Coronary artery (tissue), 2 donors: ENCODE measurements around the gene KIN.
A peak's percentile ranks its signal among the peaks of the same experiment; 100 is the strongest.
"Not testable (repeated sequence)": the region's sequence is repeated elsewhere in the genome, so short reads cannot be mapped to it uniquely, and the experiment has no call there.

Experiments
- DNase-seq: peaks from one replicate; pipeline ENCODE4 v3.0.0-alpha.2; 2017; ENCODE audit warnings: low spot score
- H3K27ac ChIP-seq, 2 donors: fragments of 200-600 bp; sonication (generic); one replicate each; pipeline ENCODE4 v1.5.1; 2016 to 2019
- H3K4me3 ChIP-seq: fragments of 200-600 bp; sonication (generic); 2 replicates; pipeline ENCODE4 v1.5.1; 2016; ENCODE audit warnings: mild to moderate bottlenecking, moderate library complexity
- TF ChIP-seq, protein P1 (sequence below): fragments of 200-600 bp; sonication (generic); IDR thresholded peaks from one replicate; pipeline ENCODE4 v1.5.1; 2019; ENCODE audit warnings: antibody characterized with exemption

The KIN gene

DNA sequence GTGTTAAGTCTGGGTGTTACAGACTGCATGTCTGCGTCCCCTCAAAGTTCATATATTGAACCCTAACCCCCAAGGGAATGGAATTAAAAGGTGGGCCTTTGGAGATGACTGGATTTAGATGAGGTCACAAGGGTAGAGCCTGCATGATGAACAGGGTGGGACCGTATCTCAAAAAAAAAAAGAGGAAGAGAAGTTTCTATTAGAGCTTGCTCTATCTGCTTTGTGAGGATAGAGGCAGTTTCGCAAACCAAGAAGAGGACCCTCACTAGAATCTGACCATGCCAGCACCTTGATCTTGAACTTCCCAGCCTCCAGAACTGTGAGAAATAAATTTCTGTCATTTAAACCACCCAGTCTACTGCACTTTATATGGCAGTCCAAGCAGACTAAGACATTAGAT lies 1.4 kb downstream of the KIN start:
- Histone ChIP-seq H3K27ac (no peak overlapping the region), H3K4me3 (peak overlapping the region; percentile 86)
- TF ChIP-seq, protein P1, sequence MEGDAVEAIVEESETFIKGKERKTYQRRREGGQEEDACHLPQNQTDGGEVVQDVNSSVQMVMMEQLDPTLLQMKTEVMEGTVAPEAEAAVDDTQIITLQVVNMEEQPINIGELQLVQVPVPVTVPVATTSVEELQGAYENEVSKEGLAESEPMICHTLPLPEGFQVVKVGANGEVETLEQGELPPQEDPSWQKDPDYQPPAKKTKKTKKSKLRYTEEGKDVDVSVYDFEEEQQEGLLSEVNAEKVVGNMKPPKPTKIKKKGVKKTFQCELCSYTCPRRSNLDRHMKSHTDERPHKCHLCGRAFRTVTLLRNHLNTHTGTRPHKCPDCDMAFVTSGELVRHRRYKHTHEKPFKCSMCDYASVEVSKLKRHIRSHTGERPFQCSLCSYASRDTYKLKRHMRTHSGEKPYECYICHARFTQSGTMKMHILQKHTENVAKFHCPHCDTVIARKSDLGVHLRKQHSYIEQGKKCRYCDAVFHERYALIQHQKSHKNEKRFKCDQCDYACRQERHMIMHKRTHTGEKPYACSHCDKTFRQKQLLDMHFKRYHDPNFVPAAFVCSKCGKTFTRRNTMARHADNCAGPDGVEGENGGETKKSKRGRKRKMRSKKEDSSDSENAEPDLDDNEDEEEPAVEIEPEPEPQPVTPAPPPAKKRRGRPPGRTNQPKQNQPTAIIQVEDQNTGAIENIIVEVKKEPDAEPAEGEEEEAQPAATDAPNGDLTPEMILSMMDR: no peak
- no peak for DNase-seq

DNA sequence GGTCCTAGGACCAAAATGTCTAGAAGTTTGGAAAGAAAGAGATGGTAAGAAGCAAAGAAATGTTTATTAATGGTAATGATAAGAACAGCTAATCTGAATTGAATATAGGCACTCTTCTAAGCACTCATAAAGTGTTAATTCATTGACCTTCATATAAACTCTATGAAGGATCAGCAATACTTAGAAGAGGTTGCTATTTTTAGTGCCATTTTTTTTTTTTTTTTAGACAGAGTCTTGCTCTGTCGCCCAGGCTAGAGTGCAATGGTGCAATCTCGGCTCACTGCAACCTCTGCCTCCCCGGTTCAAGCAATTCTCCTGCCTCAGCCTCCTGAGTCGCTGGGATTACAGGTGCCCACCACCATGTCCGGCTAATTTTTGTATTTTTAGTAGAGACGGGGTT lies 5.6 kb downstream of the KIN start:
- not testable (repeated sequence) for DNase-seq, H3K27ac ChIP-seq, H3K4me3 ChIP-seq

DNA sequence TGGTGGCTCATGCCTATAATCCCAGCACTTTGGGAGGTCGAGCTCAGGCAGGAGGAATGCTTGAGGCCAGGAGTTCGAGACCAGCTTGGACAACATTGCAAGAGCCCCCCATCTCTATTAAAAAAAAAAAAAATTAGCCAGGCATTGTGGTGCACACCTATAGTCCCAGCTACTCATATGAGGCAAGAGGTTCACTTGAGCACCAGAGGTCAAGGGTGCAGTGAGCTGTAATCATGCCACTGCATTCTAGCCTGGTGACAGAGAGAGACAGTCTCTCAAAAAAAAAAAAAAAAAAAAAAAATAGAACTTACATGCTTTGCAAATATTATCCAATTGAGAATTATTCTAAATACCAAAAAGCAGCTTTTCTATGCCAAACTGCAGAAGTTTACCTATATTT lies 11.0 kb downstream of the KIN start:
- DNase-seq: no peak
- TF ChIP-seq, protein P1: no peak
- Histone ChIP-seq H3K4me3 (no peak overlapping the region), H3K27ac (no peak overlapping the region)

DNA sequence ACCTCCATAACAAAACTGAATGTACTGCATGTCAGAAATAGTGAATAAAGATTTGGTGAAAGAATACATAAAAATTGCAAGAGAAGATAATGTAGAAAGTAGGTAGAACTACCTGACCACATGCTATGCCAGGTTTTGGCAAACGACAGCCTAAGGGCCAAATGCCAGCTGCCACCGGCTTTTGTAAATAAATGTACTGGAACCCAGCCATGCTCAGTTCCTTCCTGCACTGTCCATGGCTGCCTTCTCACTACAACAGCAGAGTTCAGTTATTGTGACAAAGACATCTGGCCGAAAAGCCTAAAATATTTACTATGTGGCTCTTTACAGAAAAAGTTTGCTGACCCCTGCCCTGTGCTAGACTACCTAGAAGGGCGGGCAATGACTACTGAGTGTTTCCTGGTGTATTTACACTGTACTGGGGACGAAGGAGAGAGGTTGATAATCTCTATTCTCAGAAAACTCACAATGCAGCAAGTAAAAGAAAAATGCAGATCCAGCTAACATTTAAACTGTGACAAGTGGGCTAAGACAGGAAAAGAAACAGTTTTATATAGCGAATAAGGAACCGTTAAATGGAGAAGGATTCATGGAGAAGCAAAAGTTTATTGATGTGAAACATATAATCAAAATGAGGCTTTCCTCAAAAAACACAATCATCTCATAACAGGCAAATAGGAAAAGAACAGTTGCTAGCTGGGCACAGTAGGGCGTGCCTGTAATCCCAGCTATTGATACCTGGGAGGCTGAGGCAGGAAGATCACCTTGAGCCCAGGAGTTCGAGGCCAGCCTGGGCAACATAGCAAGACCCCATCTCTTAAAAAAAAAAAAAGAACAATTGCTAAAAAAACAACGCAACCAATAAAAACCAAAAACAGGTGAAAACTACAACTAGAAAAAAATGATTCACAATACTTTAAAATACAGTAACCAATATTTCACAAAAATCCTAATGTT lies 13.7 kb downstream of the KIN start:
- DNase-seq: no peak
- no peak overlapping the region for H3K4me3 ChIP-seq
- H3K27ac ChIP-seq: no peak overlapping the region
- TF ChIP-seq, protein P1: no peak

DNA sequence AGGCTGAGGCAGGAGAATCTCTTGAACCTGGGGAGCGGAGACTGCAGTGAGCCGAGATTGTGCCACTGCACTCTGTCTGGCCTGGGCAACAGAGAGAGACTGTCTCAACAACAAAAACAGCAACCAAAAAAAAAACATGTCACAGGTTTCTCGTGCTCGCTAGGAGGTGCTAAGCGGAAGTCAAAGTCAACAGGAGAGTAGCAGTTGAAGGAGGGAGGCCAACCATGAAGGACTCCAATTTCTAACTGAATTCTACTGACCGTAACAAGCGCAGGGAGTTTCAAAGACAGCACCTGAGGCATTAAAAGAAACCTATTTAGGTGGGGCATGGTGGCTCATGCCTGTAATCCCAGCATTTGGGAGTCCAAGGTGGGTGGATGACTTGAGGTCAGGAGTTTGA lies 19.4 kb downstream of the KIN start:
- no peak overlapping the region for H3K27ac ChIP-seq
- DNase-seq: no peak
- no peak overlapping the region for H3K4me3 ChIP-seq
- TF ChIP-seq, protein P1: no peak

DNA sequence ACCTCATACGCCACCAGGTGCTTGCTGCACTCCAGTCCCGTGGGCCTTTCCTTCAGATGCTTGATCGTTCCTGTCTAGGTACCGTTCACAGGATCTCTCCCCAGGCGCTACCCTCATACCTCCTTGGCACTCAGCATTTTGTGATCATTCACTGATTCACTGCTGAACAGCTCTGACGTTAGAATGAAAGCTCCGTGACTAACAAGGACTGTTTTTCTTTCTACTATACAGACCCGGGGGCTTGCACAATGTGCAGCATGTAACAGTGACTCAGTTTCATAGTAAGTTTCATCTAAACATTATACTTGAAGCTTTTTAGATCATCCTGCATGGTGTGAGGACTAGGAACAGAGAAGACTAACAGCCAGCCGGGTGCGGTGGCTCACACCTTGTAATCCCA lies 20.6 kb downstream of the KIN start:
- Histone ChIP-seq H3K27ac (no peak overlapping the region), H3K4me3 (no peak overlapping the region)
- no peak for DNase-seq

DNA sequence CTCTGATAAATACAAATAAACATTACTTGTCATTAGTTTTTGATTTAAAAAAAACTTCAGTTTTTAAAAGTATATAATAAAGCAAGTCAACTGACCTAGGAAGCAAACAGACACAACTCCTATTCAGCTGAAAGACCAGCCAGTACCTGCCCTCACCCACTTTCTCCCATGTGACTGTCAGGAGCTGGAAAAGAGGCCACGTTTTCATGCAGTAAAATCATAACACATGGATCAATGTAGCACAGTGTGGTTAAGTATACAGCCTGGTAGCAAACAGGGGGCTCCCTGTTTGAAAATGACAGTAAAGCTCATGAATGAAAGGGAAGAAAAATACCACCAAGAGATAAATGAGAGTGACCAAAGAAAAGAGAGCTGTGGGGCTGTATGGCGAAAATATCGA lies 21.6 kb downstream of the KIN start:
- Histone ChIP-seq H3K4me3 (no peak overlapping the region), H3K27ac (no peak overlapping the region)
- TF ChIP-seq, protein P1: no peak
- no peak for DNase-seq

More for the DNA sequence above, 20.6 kb downstream of the KIN start:
- TF ChIP-seq, protein P1: no peak
